T-helper 17 cell (primary cell): ENCODE measurements around the gene SYT8. TPM values are rescaled to one million over a fixed set of nuclear protein-coding genes. Genes with fewer than 3 reads are reported as not detected.
"Not testable (repeated sequence)": the region's sequence is repeated elsewhere in the genome, so short reads cannot be mapped to it uniquely, and the experiment has no call there.

Experiments
- ATAC-seq: fragments of 150-1000 bp; cut with Tn5 transposase; 2 replicates; pipeline ENCODE4 v1.10.0; 2021; ENCODE audit warnings: mild to moderate bottlenecking, moderate library complexity
- DNase-seq, 3 donors: peaks; one replicate each; pipeline versions ENCODE4 v3.0.0 to v3.0.0-alpha.2; 2020 to 2021
- H3K9me3 ChIP-seq: one replicate; pipeline ENCODE4 v1.7.0; 2013; ENCODE audit warnings: low read length, mild to moderate bottlenecking; ENCODE audit not compliant: control insufficient read depth, poor library complexity, severe bottlenecking
- H3K27ac Mint-ChIP-seq: one replicate; pipeline ENCODE4 v1.8.0; 2022; ENCODE audit warnings: mild to moderate bottlenecking, moderate library complexity, mixed read lengths
- H3K27me3 Mint-ChIP-seq: one replicate; pipeline ENCODE4 v1.8.0; 2022; ENCODE audit warnings: mixed read lengths
- H3K36me3 Mint-ChIP-seq: one replicate; pipeline ENCODE4 v1.8.0; 2022; ENCODE audit warnings: low read depth, mixed read lengths
- H3K4me1 Mint-ChIP-seq: one replicate; pipeline ENCODE4 v1.8.0; 2022; ENCODE audit warnings: mild to moderate bottlenecking, mixed read lengths
- H3K4me3 Mint-ChIP-seq: one replicate; pipeline ENCODE4 v1.8.0; 2022; ENCODE audit warnings: mild to moderate bottlenecking, moderate library complexity, mixed read lengths
- total RNA-seq, 4 donors: library from RNA in 2 of 4; stranded (reverse) in 2 of 4; gene quantifications; one replicate each; pipeline ENCODE4 v1.2.3 and lab custom pipeline; 2022 to 2026

Gene SYT8
- total RNA-seq, 2 donors from 2014 or later = not detected

- no peaks in the 10 kb centered on the region for H3K9me3 ChIP-seq
- no peaks in the 10 kb centered on the region for H3K27me3 Mint-ChIP-seq
- ATAC-seq (peak; percentile 91), DNase-seq (peak; percentile 61 to 78 (median 69))
- H3K36me3 Mint-ChIP-seq = no peaks in the 10 kb centered on the region
- H3K27ac Mint-ChIP-seq = peak overlapping the region; percentile 4
- H3K4me1 Mint-ChIP-seq = peaks cover 13% of the 10 kb centered on the region
- no peak overlapping the region for H3K4me3 Mint-ChIP-seq
These were observed 47.8 kb downstream of the SYT8 start for GRCh38 chr11:1882265-1883238.

- Mint-ChIP-seq H3K27ac (peak overlapping the region; percentile 4), H3K36me3 (peaks cover 2% of the 10 kb centered on the region)
These were observed 48.8 kb downstream of the SYT8 start for GRCh38 chr11:1883346-1884302.

GRCh38 chr11:1884303-1884700, 49.5 kb downstream of the SYT8 start:
- DNase-seq (no peak), ATAC-seq (no peak)
- H3K9me3 ChIP-seq = no peaks in the 10 kb centered on the region
- Mint-ChIP-seq H3K27me3 (no peaks in the 10 kb centered on the region), H3K27ac (no peak overlapping the region), H3K4me3 (no peak overlapping the region), H3K4me1 (peaks cover 27% of the 10 kb centered on the region), H3K36me3 (peaks cover 2% of the 10 kb centered on the region)

More at GRCh38 chr11:1883346-1884302, 48.8 kb downstream of the SYT8 start:
- DNase-seq (no peak), ATAC-seq (no peak)
- no peaks in the 10 kb centered on the region for H3K9me3 ChIP-seq
- Mint-ChIP-seq H3K27me3 (no peaks in the 10 kb centered on the region), H3K4me1 (peaks cover 21% of the 10 kb centered on the region), H3K4me3 (no peak overlapping the region)

- H3K4me3 Mint-ChIP-seq, H3K36me3 Mint-ChIP-seq, H3K27me3 Mint-ChIP-seq, H3K9me3 ChIP-seq, H3K27ac Mint-ChIP-seq, DNase-seq, ATAC-seq: not testable (repeated sequence)
- H3K4me1 Mint-ChIP-seq = peaks cover 25% of the 10 kb centered on the region
These were observed 51.8 kb downstream of the SYT8 start for GRCh38 chr11:1886551-1886950.

Other genes with a start within 250 kb of the SYT8 start
- gene KRTAP5-1, start 249.7 kb upstream of the SYT8 start, total RNA-seq = not detected
- gene KRTAP5-2, start 236.7 kb upstream of the SYT8 start, total RNA-seq = not detected
- gene KRTAP5-3, start 226.5 kb upstream of the SYT8 start, total RNA-seq = not detected
- gene KRTAP5-4, start 212.9 kb upstream of the SYT8 start, total RNA-seq = not detected
- not detected for gene KRTAP5-5, start 205.2 kb upstream of the SYT8 start, total RNA-seq
- not detected for gene KRTAP5-6, start 137.8 kb upstream of the SYT8 start, total RNA-seq
- gene IFITM10, start 84.4 kb upstream of the SYT8 start, total RNA-seq = under 1 TPM; 0.78 to 0.90 TPM
- gene CTSD, start 71.1 kb upstream of the SYT8 start, total RNA-seq = 10 to 100 TPM; 79.6 to 83.2 TPM
- gene TNNI2, start 4.0 kb downstream of the SYT8 start, total RNA-seq = not detected
- 100 to 1,000 TPM; 297 to 299 TPM for gene LSP1, start 18.1 kb downstream of the SYT8 start, total RNA-seq
- not detected for gene PRR33, start 56.9 kb downstream of the SYT8 start, total RNA-seq
- 1 to 10 TPM; 7.4 to 8.9 TPM for gene TNNT3, start 84.7 kb downstream of the SYT8 start, total RNA-seq
- gene MRPL23, start 112.3 kb downstream of the SYT8 start, total RNA-seq = 10 to 100 TPM; 35.1 to 40.7 TPM
- not detected for gene H19, start 162.9 kb downstream of the SYT8 start, total RNA-seq